ENCODE measurements around the gene ZC3H10. TPM values are rescaled to one million over a fixed set of nuclear protein-coding genes. Genes with fewer than 3 reads are reported as not detected.

ZC3H10 gene
- total and polyA plus RNA-seq, 2 experiments from 2014 or later = 2.7 to 5.4 TPM

DNA sequence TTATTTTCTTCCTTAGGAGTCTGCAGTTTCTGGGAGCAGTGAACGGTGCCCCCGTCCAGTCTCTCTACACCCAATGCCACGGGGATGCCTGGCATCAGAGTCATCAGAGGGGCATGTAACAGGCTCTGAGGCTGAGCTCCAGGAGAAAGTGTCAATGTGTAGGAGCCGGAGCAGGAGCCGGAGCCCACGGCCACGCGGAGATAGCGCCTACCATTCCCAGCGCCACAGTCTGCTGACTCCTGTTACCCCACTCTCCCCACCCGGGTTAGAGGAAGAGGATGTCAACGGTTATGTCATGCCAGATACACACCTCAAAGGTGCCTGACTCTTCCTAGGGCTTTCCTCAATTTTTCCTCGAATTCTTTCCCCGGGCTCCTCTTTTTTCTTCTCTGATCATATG lies 17.0 kb upstream of the ZC3H10 start:
- no peak overlapping the region for H3K27ac ChIP-seq (ENCODE audit: low read depth)
- no peaks in the 10 kb centered on the region for H3K9me3 Mint-ChIP-seq
- H3K4me2 ChIP-seq = no peak overlapping the region
- peaks cover 16% of the 10 kb centered on the region for H3K4me1 ChIP-seq (ENCODE audit: insufficient read depth)
- H3F3A ChIP-seq (replicated peaks; ENCODE audit: low read depth) = peaks cover 26% of the 10 kb centered on the region
- peaks cover 9% of the 10 kb centered on the region for H4K20me1 ChIP-seq (replicated peaks; ENCODE audit: insufficient read depth)
- peaks cover 14% of the 10 kb centered on the region for H3K27me3 Mint-ChIP-seq (ENCODE audit: insufficient read depth, low read depth, poor library complexity)
- peaks cover 16% of the 10 kb centered on the region for H3K79me2 ChIP-seq (replicated peaks; ENCODE audit: insufficient read depth)
- no peak for DNase-seq (ENCODE audit: low spot score)
- H3K36me3 ChIP-seq (ENCODE audit: insufficient read depth) = peaks cover 38% of the 10 kb centered on the region
- no peaks in the 10 kb centered on the region for H3K9me2 ChIP-seq (ENCODE audit: insufficient read depth)
- TF ChIP-seq, protein P1, sequence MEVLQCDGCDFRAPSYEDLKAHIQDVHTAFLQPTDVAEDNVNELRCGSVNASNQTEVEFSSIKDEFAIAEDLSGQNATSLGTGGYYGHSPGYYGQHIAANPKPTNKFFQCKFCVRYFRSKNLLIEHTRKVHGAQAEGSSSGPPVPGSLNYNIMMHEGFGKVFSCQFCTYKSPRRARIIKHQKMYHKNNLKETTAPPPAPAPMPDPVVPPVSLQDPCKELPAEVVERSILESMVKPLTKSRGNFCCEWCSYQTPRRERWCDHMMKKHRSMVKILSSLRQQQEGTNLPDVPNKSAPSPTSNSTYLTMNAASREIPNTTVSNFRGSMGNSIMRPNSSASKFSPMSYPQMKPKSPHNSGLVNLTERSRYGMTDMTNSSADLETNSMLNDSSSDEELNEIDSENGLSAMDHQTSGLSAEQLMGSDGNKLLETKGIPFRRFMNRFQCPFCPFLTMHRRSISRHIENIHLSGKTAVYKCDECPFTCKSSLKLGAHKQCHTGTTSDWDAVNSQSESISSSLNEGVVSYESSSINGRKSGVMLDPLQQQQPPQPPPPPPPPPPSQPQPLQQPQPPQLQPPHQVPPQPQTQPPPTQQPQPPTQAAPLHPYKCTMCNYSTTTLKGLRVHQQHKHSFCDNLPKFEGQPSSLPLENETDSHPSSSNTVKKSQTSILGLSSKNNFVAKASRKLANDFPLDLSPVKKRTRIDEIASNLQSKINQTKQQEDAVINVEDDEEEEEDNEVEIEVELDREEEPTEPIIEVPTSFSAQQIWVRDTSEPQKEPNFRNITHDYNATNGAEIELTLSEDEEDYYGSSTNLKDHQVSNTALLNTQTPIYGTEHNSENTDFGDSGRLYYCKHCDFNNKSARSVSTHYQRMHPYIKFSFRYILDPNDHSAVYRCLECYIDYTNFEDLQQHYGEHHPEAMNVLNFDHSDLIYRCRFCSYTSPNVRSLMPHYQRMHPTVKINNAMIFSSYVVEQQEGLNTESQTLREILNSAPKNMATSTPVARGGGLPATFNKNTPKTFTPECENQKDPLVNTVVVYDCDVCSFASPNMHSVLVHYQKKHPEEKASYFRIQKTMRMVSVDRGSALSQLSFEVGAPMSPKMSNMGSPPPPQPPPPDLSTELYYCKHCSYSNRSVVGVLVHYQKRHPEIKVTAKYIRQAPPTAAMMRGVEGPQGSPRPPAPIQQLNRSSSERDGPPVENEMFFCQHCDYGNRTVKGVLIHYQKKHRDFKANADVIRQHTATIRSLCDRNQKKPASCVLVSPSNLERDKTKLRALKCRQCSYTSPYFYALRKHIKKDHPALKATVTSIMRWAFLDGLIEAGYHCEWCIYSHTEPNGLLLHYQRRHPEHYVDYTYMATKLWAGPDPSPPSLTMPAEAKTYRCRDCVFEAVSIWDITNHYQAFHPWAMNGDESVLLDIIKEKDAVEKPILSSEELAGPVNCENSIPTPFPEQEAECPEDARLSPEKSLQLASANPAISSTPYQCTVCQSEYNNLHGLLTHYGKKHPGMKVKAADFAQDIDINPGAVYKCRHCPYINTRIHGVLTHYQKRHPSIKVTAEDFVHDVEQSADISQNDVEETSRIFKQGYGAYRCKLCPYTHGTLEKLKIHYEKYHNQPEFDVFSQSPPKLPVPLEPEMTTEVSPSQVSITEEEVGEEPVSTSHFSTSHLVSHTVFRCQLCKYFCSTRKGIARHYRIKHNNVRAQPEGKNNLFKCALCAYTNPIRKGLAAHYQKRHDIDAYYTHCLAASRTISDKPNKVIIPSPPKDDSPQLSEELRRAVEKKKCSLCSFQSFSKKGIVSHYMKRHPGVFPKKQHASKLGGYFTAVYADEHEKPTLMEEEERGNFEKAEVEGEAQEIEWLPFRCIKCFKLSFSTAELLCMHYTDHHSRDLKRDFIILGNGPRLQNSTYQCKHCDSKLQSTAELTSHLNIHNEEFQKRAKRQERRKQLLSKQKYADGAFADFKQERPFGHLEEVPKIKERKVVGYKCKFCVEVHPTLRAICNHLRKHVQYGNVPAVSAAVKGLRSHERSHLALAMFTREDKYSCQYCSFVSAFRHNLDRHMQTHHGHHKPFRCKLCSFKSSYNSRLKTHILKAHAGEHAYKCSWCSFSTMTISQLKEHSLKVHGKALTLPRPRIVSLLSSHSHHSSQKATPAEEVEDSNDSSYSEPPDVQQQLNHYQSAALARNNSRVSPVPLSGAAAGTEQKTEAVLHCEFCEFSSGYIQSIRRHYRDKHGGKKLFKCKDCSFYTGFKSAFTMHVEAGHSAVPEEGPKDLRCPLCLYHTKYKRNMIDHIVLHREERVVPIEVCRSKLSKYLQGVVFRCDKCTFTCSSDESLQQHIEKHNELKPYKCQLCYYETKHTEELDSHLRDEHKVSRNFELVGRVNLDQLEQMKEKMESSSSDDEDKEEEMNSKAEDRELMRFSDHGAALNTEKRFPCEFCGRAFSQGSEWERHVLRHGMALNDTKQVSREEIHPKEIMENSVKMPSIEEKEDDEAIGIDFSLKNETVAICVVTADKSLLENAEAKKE (CRISPR knock-in tag; IDR thresholded peaks at IDR 0.05) = no peak
- no peak for TF ChIP-seq POLR2AphosphoS5 (IDR thresholded peaks at IDR 0.05; ENCODE audit: low read depth)
- TF ChIP-seq, protein P2, sequence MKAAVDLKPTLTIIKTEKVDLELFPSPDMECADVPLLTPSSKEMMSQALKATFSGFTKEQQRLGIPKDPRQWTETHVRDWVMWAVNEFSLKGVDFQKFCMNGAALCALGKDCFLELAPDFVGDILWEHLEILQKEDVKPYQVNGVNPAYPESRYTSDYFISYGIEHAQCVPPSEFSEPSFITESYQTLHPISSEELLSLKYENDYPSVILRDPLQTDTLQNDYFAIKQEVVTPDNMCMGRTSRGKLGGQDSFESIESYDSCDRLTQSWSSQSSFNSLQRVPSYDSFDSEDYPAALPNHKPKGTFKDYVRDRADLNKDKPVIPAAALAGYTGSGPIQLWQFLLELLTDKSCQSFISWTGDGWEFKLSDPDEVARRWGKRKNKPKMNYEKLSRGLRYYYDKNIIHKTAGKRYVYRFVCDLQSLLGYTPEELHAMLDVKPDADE (IDR thresholded peaks at IDR 0.05) = no peak
- TF ChIP-seq, protein P3, sequence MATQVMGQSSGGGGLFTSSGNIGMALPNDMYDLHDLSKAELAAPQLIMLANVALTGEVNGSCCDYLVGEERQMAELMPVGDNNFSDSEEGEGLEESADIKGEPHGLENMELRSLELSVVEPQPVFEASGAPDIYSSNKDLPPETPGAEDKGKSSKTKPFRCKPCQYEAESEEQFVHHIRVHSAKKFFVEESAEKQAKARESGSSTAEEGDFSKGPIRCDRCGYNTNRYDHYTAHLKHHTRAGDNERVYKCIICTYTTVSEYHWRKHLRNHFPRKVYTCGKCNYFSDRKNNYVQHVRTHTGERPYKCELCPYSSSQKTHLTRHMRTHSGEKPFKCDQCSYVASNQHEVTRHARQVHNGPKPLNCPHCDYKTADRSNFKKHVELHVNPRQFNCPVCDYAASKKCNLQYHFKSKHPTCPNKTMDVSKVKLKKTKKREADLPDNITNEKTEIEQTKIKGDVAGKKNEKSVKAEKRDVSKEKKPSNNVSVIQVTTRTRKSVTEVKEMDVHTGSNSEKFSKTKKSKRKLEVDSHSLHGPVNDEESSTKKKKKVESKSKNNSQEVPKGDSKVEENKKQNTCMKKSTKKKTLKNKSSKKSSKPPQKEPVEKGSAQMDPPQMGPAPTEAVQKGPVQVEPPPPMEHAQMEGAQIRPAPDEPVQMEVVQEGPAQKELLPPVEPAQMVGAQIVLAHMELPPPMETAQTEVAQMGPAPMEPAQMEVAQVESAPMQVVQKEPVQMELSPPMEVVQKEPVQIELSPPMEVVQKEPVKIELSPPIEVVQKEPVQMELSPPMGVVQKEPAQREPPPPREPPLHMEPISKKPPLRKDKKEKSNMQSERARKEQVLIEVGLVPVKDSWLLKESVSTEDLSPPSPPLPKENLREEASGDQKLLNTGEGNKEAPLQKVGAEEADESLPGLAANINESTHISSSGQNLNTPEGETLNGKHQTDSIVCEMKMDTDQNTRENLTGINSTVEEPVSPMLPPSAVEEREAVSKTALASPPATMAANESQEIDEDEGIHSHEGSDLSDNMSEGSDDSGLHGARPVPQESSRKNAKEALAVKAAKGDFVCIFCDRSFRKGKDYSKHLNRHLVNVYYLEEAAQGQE (IDR thresholded peaks at IDR 0.05; ENCODE audit: unreplicated experiment) = no peak
- TF ChIP-seq ZNF114 (CRISPR knock-in tag; IDR thresholded peaks at IDR 0.05) = no peak
- TF ChIP-seq STAT1 (IDR thresholded peaks at IDR 0.05; ENCODE audit: unreplicated experiment) = no peak
- TF ChIP-seq, protein P4, sequence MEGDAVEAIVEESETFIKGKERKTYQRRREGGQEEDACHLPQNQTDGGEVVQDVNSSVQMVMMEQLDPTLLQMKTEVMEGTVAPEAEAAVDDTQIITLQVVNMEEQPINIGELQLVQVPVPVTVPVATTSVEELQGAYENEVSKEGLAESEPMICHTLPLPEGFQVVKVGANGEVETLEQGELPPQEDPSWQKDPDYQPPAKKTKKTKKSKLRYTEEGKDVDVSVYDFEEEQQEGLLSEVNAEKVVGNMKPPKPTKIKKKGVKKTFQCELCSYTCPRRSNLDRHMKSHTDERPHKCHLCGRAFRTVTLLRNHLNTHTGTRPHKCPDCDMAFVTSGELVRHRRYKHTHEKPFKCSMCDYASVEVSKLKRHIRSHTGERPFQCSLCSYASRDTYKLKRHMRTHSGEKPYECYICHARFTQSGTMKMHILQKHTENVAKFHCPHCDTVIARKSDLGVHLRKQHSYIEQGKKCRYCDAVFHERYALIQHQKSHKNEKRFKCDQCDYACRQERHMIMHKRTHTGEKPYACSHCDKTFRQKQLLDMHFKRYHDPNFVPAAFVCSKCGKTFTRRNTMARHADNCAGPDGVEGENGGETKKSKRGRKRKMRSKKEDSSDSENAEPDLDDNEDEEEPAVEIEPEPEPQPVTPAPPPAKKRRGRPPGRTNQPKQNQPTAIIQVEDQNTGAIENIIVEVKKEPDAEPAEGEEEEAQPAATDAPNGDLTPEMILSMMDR (conservative IDR thresholded peaks at IDR 0.05; ENCODE audit: low read depth in 2 of 2) = no peak
- no peak for TF ChIP-seq EZH2phosphoT487 (IDR thresholded peaks at IDR 0.05; ENCODE audit: unreplicated experiment)
- no peak for TF ChIP-seq ZNF331 (CRISPR knock-in tag; IDR thresholded peaks at IDR 0.05; ENCODE audit: low read depth)
- TF ChIP-seq CREB1 (CRISPR knock-in tag; IDR thresholded peaks at IDR 0.05; ENCODE audit: low read depth) = no peak
- TF ChIP-seq EZH2 (IDR thresholded peaks at IDR 0.05; ENCODE audit: low read depth, unreplicated experiment) = no peak
- TF ChIP-seq NANOG (IDR thresholded peaks at IDR 0.05; ENCODE audit: borderline replicate concordance) = no peak
- no peak for TF ChIP-seq JUNB (IDR thresholded peaks at IDR 0.05; ENCODE audit: unreplicated experiment)
- no peaks in the 10 kb centered on the region for H3K27me3 ChIP-seq (ENCODE audit: insufficient read depth)
- H3K4me3 Mint-ChIP-seq = no peak overlapping the region; the same call in 2 of the 3 replicates
- no peak overlapping the region for H2AFZ ChIP-seq
- peaks cover 74% of the 10 kb centered on the region for H3K36me3 Mint-ChIP-seq (ENCODE audit: low read depth)
- no peak overlapping the region for H3K4me3 ChIP-seq
- no peak overlapping the region for H3K27ac Mint-ChIP-seq
- peaks cover 11% of the 10 kb centered on the region for H3K4me1 Mint-ChIP-seq
- ATAC-seq = no peak
